ENCODE results near the gene TFB1M.

The TFB1M gene

GRCh38 chr6:155309150-155309549 is 5.1 kb downstream of the TFB1M start:
- no peak overlapping the region for H3K4me3 ChIP-seq (ENCODE audit: low read depth, low read length)
- no peak for TF ChIP-seq CTCF (IDR thresholded peaks at IDR 0.05; ENCODE audit: low read depth, low read length)

GRCh38 chr6:155306958-155307357 is 7.3 kb downstream of the TFB1M start:
- H3K4me3 ChIP-seq (ENCODE audit: low read depth, low read length): no peak overlapping the region
- no peak for TF ChIP-seq CTCF (IDR thresholded peaks at IDR 0.05; ENCODE audit: low read depth, low read length)

- no peak overlapping the region for H3K4me3 ChIP-seq (ENCODE audit: low read depth, low read length)
- no peak for TF ChIP-seq CTCF (IDR thresholded peaks at IDR 0.05; ENCODE audit: low read depth, low read length)
Measured at GRCh38 chr6:155303361-155303870, 10.9 kb downstream of the TFB1M start.

- no peak overlapping the region for H3K4me3 ChIP-seq (ENCODE audit: low read depth, low read length)
- TF ChIP-seq CTCF (IDR thresholded peaks at IDR 0.05; ENCODE audit: low read depth, low read length): no peak
Measured at GRCh38 chr6:155301867-155302266, 12.4 kb downstream of the TFB1M start.

- TF ChIP-seq CTCF (IDR thresholded peaks at IDR 0.05; ENCODE audit: low read depth, low read length): no peak
- no peak overlapping the region for H3K4me3 ChIP-seq (ENCODE audit: low read depth, low read length)
Measured at GRCh38 chr6:155297669-155298068, 16.6 kb downstream of the TFB1M start.

- no peak overlapping the region for H3K4me3 ChIP-seq (ENCODE audit: low read depth, low read length)
- no peak for TF ChIP-seq CTCF (IDR thresholded peaks at IDR 0.05; ENCODE audit: low read depth, low read length)
Measured at GRCh38 chr6:155292711-155293110, 21.6 kb downstream of the TFB1M start.

GRCh38 chr6:155291291-155291690 is 23.0 kb downstream of the TFB1M start:
- no peak for TF ChIP-seq CTCF (IDR thresholded peaks at IDR 0.05; ENCODE audit: low read depth, low read length)

More at GRCh38 chr6:155291291-155291690, 23.0 kb downstream of the TFB1M start:
- H3K4me3 ChIP-seq (ENCODE audit: low read depth, low read length): no peak overlapping the region
